Measurements from ENCODE around the gene ZNF580. TPM values are rescaled to one million over a fixed set of nuclear protein-coding genes. Genes with fewer than 3 reads are reported as not detected.

ZNF580 gene
- total and polyA plus RNA-seq, 9 of the 15 experiments (the other 6 are each of a cell fraction or from before 2014, with no cell fraction given): 2.3 to 47.4 (median 6.0) TPM

DNA sequence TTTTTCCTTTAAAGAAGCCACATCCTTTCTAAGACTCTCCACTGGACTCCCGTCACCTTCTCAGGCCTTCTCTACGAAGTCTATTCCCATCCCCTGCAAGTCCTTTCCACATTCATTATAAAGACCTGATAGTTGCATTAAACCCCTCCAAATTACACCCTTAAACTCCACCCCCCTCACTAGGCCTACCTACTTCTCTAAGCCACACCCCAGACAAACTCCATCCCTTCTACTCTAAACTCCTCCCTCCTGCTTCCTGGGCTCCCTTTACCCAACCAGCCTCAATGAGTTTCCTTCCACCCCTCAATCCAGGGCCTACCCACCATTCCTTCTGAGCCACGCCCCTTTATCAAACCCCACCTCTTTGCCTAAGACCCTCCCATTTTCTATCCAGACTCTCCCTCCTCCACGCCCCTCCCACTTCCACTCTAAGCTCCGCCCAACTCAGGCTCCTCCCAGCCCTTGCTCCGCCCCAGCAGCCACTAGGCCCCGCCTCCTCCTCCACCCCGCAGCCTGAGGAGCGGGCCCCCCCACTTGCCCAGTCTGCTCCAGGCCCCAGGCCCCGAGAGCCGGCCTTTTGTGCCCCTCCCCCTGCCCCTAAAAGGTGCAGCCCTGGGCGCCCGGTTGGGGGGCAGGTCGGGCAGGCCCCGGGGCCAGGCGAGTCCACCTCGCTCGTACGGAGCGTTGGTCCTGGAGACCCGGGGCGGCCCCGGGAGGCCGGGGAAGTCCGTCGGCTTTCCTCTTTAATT lies 41.9 kb upstream of the ZNF580 start (continued):
- TF ChIP-seq, protein P1, sequence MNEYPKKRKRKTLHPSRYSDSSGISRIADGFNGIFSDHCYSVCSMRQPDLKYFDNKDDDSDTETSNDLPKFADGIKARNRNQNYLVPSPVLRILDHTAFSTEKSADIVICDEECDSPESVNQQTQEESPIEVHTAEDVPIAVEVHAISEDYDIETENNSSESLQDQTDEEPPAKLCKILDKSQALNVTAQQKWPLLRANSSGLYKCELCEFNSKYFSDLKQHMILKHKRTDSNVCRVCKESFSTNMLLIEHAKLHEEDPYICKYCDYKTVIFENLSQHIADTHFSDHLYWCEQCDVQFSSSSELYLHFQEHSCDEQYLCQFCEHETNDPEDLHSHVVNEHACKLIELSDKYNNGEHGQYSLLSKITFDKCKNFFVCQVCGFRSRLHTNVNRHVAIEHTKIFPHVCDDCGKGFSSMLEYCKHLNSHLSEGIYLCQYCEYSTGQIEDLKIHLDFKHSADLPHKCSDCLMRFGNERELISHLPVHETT (CRISPR knock-in tag; conservative IDR thresholded peaks at IDR 0.05 in 1 of 2, IDR thresholded peaks at IDR 0.05 in 1 of 2): peak in 1 of 2 experiments; percentile 95; a peak in 2 of 4 replicates
- TF ChIP-seq, protein P2, sequence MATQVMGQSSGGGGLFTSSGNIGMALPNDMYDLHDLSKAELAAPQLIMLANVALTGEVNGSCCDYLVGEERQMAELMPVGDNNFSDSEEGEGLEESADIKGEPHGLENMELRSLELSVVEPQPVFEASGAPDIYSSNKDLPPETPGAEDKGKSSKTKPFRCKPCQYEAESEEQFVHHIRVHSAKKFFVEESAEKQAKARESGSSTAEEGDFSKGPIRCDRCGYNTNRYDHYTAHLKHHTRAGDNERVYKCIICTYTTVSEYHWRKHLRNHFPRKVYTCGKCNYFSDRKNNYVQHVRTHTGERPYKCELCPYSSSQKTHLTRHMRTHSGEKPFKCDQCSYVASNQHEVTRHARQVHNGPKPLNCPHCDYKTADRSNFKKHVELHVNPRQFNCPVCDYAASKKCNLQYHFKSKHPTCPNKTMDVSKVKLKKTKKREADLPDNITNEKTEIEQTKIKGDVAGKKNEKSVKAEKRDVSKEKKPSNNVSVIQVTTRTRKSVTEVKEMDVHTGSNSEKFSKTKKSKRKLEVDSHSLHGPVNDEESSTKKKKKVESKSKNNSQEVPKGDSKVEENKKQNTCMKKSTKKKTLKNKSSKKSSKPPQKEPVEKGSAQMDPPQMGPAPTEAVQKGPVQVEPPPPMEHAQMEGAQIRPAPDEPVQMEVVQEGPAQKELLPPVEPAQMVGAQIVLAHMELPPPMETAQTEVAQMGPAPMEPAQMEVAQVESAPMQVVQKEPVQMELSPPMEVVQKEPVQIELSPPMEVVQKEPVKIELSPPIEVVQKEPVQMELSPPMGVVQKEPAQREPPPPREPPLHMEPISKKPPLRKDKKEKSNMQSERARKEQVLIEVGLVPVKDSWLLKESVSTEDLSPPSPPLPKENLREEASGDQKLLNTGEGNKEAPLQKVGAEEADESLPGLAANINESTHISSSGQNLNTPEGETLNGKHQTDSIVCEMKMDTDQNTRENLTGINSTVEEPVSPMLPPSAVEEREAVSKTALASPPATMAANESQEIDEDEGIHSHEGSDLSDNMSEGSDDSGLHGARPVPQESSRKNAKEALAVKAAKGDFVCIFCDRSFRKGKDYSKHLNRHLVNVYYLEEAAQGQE (IDR thresholded peaks at IDR 0.05; ENCODE audit: borderline replicate concordance): no peak
- TF ChIP-seq, protein P2 (CRISPR knock-in tag; IDR thresholded peaks at IDR 0.05; ENCODE audit: low read depth): no peak; the same call in 1 of the 2 replicates
- TF ChIP-seq CEBPB (tag; IDR thresholded peaks at IDR 0.05): no peak
- TF ChIP-seq PHB2 (IDR thresholded peaks at IDR 0.05; ENCODE audit: low read depth): no peak
- no peak for TF ChIP-seq EWSR1 (IDR thresholded peaks at IDR 0.05; ENCODE audit: borderline replicate concordance, low read depth, partially characterized antibody)
- TF ChIP-seq, protein P3, sequence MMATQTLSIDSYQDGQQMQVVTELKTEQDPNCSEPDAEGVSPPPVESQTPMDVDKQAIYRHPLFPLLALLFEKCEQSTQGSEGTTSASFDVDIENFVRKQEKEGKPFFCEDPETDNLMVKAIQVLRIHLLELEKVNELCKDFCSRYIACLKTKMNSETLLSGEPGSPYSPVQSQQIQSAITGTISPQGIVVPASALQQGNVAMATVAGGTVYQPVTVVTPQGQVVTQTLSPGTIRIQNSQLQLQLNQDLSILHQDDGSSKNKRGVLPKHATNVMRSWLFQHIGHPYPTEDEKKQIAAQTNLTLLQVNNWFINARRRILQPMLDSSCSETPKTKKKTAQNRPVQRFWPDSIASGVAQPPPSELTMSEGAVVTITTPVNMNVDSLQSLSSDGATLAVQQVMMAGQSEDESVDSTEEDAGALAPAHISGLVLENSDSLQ (IDR thresholded peaks at IDR 0.05): 0 out of 2 replicates have a peak, but pooled peaks have one; percentile 24
- TF ChIP-seq ZFX (CRISPR knock-in tag; IDR thresholded peaks at IDR 0.05): peak; percentile 94
- TF ChIP-seq SIN3B (IDR thresholded peaks at IDR 0.05; ENCODE audit: low read depth): peak; percentile 91
- TF ChIP-seq ZNF445 (CRISPR knock-in tag; IDR thresholded peaks at IDR 0.05; ENCODE audit: low read depth): no peak
- TF ChIP-seq, protein P4, sequence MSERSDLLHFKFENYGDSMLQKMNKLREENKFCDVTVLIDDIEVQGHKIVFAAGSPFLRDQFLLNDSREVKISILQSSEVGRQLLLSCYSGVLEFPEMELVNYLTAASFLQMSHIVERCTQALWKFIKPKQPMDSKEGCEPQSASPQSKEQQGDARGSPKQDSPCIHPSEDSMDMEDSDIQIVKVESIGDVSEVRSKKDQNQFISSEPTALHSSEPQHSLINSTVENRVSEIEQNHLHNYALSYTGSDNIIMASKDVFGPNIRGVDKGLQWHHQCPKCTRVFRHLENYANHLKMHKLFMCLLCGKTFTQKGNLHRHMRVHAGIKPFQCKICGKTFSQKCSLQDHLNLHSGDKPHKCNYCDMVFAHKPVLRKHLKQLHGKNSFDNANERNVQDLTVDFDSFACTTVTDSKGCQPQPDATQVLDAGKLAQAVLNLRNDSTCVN (CRISPR knock-in tag; IDR thresholded peaks at IDR 0.05): peak; percentile 81; the same call in 1 of the 2 replicates
- TF ChIP-seq LEF1 (IDR thresholded peaks at IDR 0.05): no peak; the same call in 1 of the 2 replicates
- peak; percentile 56; the same call in 1 of the 2 replicates for TF ChIP-seq TCF7L2 (IDR thresholded peaks at IDR 0.05; ENCODE audit: low read depth, low read length)
- TF ChIP-seq RBFOX2 (IDR thresholded peaks at IDR 0.05; ENCODE audit: low read depth, low read length): peak; percentile 86; the same call in 1 of the 2 replicates
- 0 out of 4 replicates have a peak, but pooled peaks of 1 of the 2 experiments have one; percentile 7 for TF ChIP-seq SIX5 (IDR thresholded peaks at IDR 0.05; ENCODE audit: borderline replicate concordance in 1 of 2, insufficient read depth in 1 of 2, low read depth in 1 of 2, low read length in 2 of 2)
